ENCODE data around the gene TRIM13.
"Not testable (repeated sequence)": the region's sequence is repeated elsewhere in the genome, so short reads cannot be mapped to it uniquely, and the experiment has no call there.

The TRIM13 gene

DNA sequence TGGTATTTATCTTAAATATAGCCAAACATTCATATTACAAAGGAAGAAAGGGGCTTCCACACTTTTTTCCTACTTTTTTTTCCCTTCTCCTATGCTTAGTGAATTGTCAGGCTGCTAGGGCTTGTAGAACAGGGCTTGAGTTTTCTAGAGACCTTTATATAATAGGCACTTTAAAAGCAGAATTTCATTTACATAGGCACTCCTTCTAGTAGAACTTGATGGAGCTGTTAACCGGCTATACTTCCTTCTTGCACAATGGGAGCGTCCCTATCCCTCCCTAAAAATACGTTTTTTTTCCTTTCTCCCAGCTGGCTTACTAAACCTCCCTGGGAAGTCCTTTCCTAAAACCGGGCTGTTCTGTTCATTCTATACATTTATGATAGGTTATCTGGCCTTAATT is 1.1 kb downstream of the TRIM13 start:
- DNase-seq (ENCODE audit: low read depth): no peak

DNA sequence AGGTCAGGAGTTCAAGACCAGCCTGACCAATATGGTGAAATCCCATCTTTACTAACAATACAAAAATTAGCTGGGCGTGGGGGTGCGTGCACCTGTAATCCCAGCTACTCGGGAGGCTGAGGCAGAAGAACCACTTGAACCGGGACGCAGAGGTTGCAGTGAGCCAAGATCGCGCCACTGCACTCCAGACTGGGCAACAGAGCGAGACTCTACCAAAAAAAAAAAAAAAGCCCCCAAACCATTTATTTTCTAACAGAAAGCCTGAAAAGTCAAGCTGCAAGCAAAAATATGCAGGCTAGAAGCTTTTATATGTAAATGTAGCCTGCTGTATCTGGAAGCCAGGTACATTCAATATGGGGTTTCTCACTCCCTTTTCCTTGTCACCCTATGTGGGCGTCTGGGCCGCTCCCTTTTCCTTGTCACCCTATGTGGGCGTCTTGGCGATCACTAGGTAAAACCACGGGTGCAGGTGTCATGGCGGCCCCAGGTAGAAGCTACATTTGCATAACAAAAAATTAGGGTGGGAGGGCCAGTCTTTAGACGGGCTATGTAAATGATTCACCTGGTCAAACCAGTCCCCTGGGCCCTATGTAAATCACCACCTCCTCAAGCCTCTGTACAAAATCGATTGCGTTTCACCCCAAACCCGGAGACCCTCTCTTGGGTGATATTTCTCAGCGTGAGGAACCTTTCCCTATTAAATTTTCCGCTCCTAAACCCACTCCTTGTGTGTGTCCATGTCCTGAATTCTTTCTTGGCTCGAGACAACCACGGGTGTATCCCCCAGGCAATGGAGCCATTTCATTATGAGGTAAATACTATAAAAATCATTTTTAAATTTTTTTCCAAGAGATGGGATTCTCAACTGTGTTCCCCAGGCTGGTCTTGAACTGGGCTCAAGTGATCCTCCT is 2.1 kb downstream of the TRIM13 start:
- DNase-seq (ENCODE audit: low read depth): no peak

GRCh38 chr13:50001287-50001686 is 4.4 kb downstream of the TRIM13 start:
- no peak for DNase-seq (ENCODE audit: low read depth)

- no peak for DNase-seq (ENCODE audit: low read depth)
Measured at GRCh38 chr13:50006426-50007135, 9.7 kb downstream of the TRIM13 start.

DNA sequence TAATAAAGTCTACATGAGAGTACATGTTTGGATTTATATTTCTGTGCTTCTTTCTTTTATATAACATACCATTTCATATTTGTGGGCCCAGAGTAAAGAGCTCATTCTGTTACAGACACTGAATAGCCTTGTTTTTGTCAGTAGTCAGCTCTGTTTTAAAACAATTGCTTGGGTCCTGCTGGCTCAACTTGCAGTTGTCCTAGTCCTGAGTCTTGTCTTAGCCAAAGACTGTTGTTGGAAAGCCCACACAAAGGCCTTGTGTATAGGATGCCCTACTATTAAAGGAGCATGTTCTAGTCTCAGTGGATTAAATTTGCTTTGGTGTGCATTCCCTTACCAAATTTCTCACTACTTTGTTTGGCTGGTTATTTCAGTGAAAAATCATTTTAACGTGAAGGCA is 14.6 kb downstream of the TRIM13 start:
- DNase-seq (ENCODE audit: low read depth): no peak

DNA sequence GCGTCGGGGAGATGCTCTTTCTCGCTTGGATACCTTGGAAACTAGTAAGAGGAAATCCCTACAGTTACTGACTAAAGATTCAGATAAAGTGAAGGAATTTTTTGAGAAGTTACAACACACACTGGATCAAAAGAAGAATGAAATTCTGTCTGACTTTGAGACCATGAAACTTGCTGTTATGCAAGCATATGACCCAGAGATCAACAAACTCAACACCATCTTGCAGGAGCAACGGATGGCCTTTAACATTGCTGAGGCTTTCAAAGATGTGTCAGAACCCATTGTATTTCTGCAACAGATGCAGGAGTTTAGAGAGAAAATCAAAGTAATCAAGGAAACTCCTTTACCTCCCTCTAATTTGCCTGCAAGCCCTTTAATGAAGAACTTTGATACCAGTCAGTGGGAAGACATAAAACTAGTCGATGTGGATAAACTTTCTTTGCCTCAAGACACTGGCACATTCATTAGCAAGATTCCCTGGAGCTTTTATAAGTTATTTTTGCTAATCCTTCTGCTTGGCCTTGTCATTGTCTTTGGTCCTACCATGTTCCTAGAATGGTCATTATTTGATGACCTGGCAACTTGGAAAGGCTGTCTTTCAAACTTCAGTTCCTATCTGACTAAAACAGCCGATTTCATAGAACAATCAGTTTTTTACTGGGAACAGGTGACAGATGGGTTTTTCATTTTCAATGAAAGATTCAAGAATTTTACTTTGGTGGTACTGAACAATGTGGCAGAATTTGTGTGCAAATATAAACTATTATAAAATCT is 15.7 kb downstream of the TRIM13 start:
- no peak for DNase-seq (ENCODE audit: low read depth)

GRCh38 chr13:50014386-50014785 is 17.5 kb downstream of the TRIM13 start:
- DNase-seq (ENCODE audit: low read depth): no peak

DNA sequence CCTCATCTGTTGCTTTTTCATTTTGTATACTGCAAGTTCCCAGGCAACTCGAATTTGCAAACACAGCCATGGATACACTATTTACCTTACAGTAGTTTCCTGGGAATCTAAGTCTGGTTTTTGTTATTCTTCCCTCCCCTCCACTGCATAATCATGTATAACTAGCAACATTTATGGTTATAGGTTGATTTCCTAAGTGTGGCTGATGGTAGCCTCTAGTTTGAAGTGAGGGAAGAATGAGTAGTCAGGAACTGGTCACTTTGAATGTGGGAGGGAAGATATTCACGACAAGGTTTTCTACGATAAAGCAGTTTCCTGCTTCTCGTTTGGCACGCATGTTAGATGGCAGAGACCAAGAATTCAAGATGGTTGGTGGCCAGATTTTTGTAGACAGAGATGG is 18.4 kb downstream of the TRIM13 start, which contains the start of gene KCNRG:
Gene KCNRG, plus strand, starts transcription at position 187 of the 400 bp plus-strand sequence. Its CDS starts 50 bp downstream, at position 237.
- no peak for DNase-seq (ENCODE audit: low read depth)

- no peak for DNase-seq (ENCODE audit: low read depth)
Measured at GRCh38 chr13:50015750-50016149, 18.9 kb downstream of the TRIM13 start.

DNA sequence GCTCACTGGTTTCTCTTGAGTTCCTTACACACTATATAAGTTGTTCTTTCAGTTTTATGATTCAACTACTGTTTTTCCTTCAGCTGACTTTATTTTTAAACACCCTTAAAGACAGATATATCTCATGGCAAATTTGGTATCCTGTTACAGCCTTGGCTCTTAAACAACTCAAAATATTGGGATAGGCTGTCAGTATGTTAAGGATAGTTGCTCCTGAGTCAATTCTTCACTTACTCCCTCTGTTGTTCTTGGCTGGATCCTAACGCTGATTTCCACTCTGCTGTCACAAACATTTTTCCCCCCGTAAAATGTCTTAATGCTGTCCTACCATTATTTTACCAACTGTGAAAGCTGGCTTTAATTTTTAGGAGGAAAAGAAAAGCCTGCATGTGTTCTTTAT is 19.6 kb downstream of the TRIM13 start:
- DNase-seq (ENCODE audit: low read depth): no peak

- DNase-seq (ENCODE audit: low read depth): no peak
Measured at GRCh38 chr13:50017819-50018218, 21.0 kb downstream of the TRIM13 start.

- no peak for DNase-seq (ENCODE audit: low read depth)
Measured at GRCh38 chr13:50025436-50025835, 28.6 kb downstream of the TRIM13 start.

DNA sequence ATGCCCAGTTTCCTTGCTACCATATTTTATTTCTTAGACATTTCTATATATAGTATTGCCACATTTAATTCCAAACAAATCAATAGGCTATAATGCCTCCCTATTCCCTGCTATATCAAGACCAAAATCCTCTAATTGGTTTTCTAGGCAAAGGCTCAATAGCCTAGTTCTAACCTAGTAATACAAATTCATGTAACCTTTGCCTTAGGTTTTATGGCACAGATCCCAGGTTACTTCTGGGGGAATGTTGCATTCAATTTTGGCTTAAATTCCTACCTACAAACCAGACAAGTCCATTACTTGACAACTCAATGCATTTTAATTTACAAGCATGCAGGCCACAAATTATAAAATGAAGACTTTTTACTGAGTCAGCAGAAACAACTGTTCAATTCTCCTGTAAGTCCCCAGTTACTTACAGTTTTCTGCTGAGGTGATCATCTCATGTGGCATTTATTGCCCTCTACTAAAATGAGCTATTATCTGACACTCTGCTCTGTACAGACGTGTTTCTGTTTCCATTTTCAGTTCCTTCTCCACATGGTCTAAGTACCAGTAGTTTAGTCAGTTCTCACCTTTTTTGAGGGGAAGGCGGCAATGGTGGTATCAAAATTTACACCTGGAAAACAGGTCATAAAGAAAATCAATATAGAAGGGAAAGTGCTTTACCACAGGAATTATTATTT is 30.1 kb downstream of the TRIM13 start:
- no peak for DNase-seq (ENCODE audit: low read depth)

- no peak for DNase-seq (ENCODE audit: low read depth)
Measured at GRCh38 chr13:50030315-50030714, 33.5 kb downstream of the TRIM13 start.

- DNase-seq (ENCODE audit: low read depth): no peak
Measured at GRCh38 chr13:50033725-50034124, 36.9 kb downstream of the TRIM13 start.

DNA sequence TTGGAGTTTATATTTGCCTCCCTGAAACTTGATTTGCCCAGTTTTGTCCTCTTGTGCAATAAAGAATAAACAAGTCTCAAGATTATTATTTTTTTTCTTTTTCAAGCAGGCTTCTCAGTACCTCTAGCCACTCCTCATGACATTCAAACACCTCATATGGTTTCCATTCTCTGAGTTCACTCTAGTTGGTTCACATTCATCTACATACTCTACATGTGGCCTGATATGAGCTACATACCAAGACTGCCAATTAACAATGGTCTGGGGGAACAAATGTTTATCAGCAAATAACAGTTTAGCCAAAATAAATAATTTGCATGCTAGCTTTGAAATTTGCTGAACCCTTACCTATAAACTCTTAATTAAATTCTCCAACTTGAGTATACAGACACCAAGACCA is 40.9 kb downstream of the TRIM13 start:
- no peak for DNase-seq (ENCODE audit: low read depth)

GRCh38 chr13:50038266-50038665 is 41.4 kb downstream of the TRIM13 start:
- DNase-seq (ENCODE audit: low read depth): no peak

DNA sequence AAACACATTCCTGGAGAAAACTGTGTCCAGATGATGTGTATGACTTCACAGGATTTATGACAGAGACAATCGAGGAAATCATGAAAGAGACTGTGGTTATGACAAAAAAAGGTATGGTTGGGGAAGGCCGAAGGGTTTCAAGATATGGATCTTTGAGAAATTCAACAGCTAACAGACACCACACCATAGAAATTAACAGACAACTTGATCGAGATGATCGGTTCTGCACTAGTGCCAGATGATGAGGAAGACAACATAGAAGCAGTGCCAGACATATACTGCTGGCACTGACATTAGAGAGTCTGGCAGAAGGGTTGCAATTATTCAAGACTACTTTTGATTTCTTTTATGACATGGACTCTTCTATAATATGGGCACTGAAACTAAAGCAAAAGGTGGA is 55.6 kb downstream of the TRIM13 start:
- DNase-seq (ENCODE audit: low read depth): no peak

GRCh38 chr13:50053844-50054243 is 57.0 kb downstream of the TRIM13 start:
- DNase-seq (ENCODE audit: low read depth): no peak

- no peak for DNase-seq (ENCODE audit: low read depth)
Measured at GRCh38 chr13:50055454-50055853, 58.6 kb downstream of the TRIM13 start.

- DNase-seq (ENCODE audit: low read depth): no peak
Measured at GRCh38 chr13:50060718-50061117, 63.9 kb downstream of the TRIM13 start.

GRCh38 chr13:50062336-50062735 is 65.5 kb downstream of the TRIM13 start:
- not testable (repeated sequence) for DNase-seq (ENCODE audit: low read depth)

All from stimulated activated CD8-positive, alpha-beta memory T cell treated with anti-CD3 and anti-CD28 coated beads, Interleukin-15, amount 100 ng/mL, for 24 hours (primary cell).